HEK293 (cell line): ENCODE measurements around the gene WDR70.

ENCODE experiments used
- CTCF ChIA-PET: fragments of 350-600 bp; formaldehyde crosslinking; extraction: SDS; loops from one replicate; lab custom pipeline; 2021; ENCODE audit warnings: antibody characterized with exemption; lab: Yijun Ruan, JAX
- POLR2A ChIA-PET: fragments of 300-600 bp; formaldehyde crosslinking; extraction: SDS; loops from one replicate; lab custom pipeline; 2020; ENCODE audit warnings: antibody characterized with exemption, inconsistent platforms; lab: Yijun Ruan, JAX
- H3K27ac ChIP-seq: fragments of 200-500 bp; sonication (Bioruptor generic); 2 replicates; pipeline ENCODE4 v1.5.1; 2014; ENCODE audit warnings: low read depth, low read length, control low read depth, inconsistent platforms; ENCODE audit errors: extremely low read depth
- H3K36me3 ChIP-seq, 2 experiments: fragments of 200-500 bp in 1 of 2; sonication (Bioruptor generic) in 1 of 2; 1 replicate in 1 of 2; 2 replicates in 1 of 2; pipeline ENCODE4 v1.5.1; 2014 to 2017; ENCODE audit warnings: inconsistent platforms in 2 of 2, low read length in 2 of 2; ENCODE audit not compliant: control insufficient read depth in 2 of 2, insufficient read depth in 1 of 2
- H3K4me1 ChIP-seq: fragments of 200-500 bp; sonication (Bioruptor generic); 2 replicates; pipeline ENCODE4 v1.5.1; 2014; ENCODE audit warnings: mild to moderate bottlenecking, low read length, inconsistent platforms; ENCODE audit not compliant: control insufficient read depth, insufficient read depth
- H3K4me3 ChIP-seq: 2 replicates; pipeline ENCODE4 v1.5.1; 2011; ENCODE audit warnings: low read depth, mild to moderate bottlenecking, control low read depth, low read length, moderate library complexity
- H3K9me3 ChIP-seq: fragments of 200-500 bp; sonication (Bioruptor generic); 2 replicates; pipeline ENCODE4 v1.5.1; 2014; ENCODE audit warnings: low read depth, low read length, inconsistent platforms; ENCODE audit not compliant: control insufficient read depth, insufficient read depth
- CTCF ChIP-seq: fragments of 450-650 bp; formaldehyde crosslinking; IDR thresholded peaks from 2 replicates; pipeline ENCODE4 v1.5.1; 2016; ENCODE audit warnings: missing biosample characterization, missing genetic modification characterization
- KLF9 ChIP-seq: fragments of 450-650 bp; formaldehyde crosslinking; IDR thresholded peaks from 2 replicates; pipeline ENCODE4 v1.5.1; 2016; ENCODE audit warnings: missing biosample characterization, missing genetic modification characterization, low read depth
- PBX3 ChIP-seq: sonication (generic); formaldehyde crosslinking; IDR thresholded peaks from 2 replicates; pipeline ENCODE4 v1.8.1; 2022; ENCODE audit warnings: mild to moderate bottlenecking, moderate library complexity, missing genetic modification reagents
- TCF7L2 ChIP-seq: IDR thresholded peaks from 2 replicates; pipeline ENCODE4 v1.6.1; 2011; ENCODE audit warnings: low read depth, mild to moderate bottlenecking, inconsistent platforms, low read length, moderate library complexity, borderline replicate concordance
- WT1 ChIP-seq: fragments of 450-650 bp; formaldehyde crosslinking; IDR thresholded peaks from 2 replicates; pipeline ENCODE4 v1.5.1; 2016; ENCODE audit warnings: missing biosample characterization, missing genetic modification characterization
- ZBTB7A ChIP-seq: fragments of 450-650 bp; formaldehyde crosslinking; IDR thresholded peaks from 2 replicates; pipeline ENCODE4 v1.5.1; 2016; ENCODE audit warnings: low read depth, missing biosample characterization, missing genetic modification characterization
- ZNF121 ChIP-seq: fragments of 450-650 bp; formaldehyde crosslinking; IDR thresholded peaks from 2 replicates; pipeline ENCODE4 v1.5.1; 2016; ENCODE audit warnings: missing biosample characterization, missing genetic modification characterization
- ZNF157 ChIP-seq: fragments of 450-650 bp; formaldehyde crosslinking; IDR thresholded peaks from 2 replicates; pipeline ENCODE4 v1.5.1; 2016; ENCODE audit warnings: missing biosample characterization, missing genetic modification characterization
- ZNF174 ChIP-seq: fragments of 450-650 bp; formaldehyde crosslinking; IDR thresholded peaks from 2 replicates; pipeline ENCODE4 v1.5.0; 2017; ENCODE audit warnings: missing biosample characterization, mild to moderate bottlenecking, missing genetic modification characterization
- ZNF221 ChIP-seq: fragments of 450-650 bp; formaldehyde crosslinking; IDR thresholded peaks from 2 replicates; pipeline ENCODE4 v1.5.1; 2017; ENCODE audit warnings: missing biosample characterization, missing genetic modification characterization, borderline replicate concordance
- ZNF292 ChIP-seq: fragments of 450-650 bp; formaldehyde crosslinking; IDR thresholded peaks from 2 replicates; pipeline ENCODE4 v1.5.1; 2016; ENCODE audit warnings: low read depth, missing biosample characterization, missing genetic modification characterization, borderline replicate concordance
- ZNF354C ChIP-seq: fragments of 450-650 bp; formaldehyde crosslinking; IDR thresholded peaks from 2 replicates; pipeline ENCODE4 v1.5.1; 2016; ENCODE audit warnings: missing biosample characterization, missing genetic modification characterization, low read depth, borderline replicate concordance
- ZNF362 ChIP-seq: fragments of 450-650 bp; formaldehyde crosslinking; IDR thresholded peaks from 2 replicates; pipeline ENCODE4 v1.5.1; 2016; ENCODE audit warnings: missing biosample characterization, missing genetic modification characterization
- ZNF416 ChIP-seq: fragments of 450-650 bp; formaldehyde crosslinking; IDR thresholded peaks from 2 replicates; pipeline ENCODE4 v1.5.1; 2016; ENCODE audit warnings: missing biosample characterization, missing genetic modification characterization
- ZNF510 ChIP-seq: fragments of 450-650 bp; formaldehyde crosslinking; IDR thresholded peaks from 2 replicates; pipeline ENCODE4 v1.5.1; 2018; ENCODE audit warnings: mild to moderate bottlenecking, missing genetic modification characterization, missing biosample characterization; ENCODE audit not compliant: insufficient replicate concordance
- ZNF518A ChIP-seq: fragments of 450-650 bp; formaldehyde crosslinking; conservative IDR thresholded peaks from 2 replicates; pipeline ENCODE4 v1.5.1; 2016; ENCODE audit warnings: low read depth, missing biosample characterization, missing genetic modification characterization
- ZNF561 ChIP-seq: fragments of 450-650 bp; IDR thresholded peaks from 2 replicates; pipeline ENCODE4 v1.5.1; 2018; ENCODE audit warnings: missing biosample characterization, missing genetic modification characterization, borderline replicate concordance
- ZNF571 ChIP-seq: fragments of 450-650 bp; formaldehyde crosslinking; IDR thresholded peaks from 2 replicates; pipeline ENCODE4 v1.5.0; 2017; ENCODE audit warnings: missing biosample characterization, missing genetic modification characterization
- ZSCAN4 ChIP-seq: fragments of 450-650 bp; formaldehyde crosslinking; IDR thresholded peaks from 2 replicates; pipeline ENCODE4 v1.5.1; 2017; ENCODE audit warnings: missing biosample characterization, missing genetic modification characterization
- ZXDB ChIP-seq: fragments of 450-650 bp; formaldehyde crosslinking; IDR thresholded peaks from 2 replicates; pipeline ENCODE4 v1.5.1; 2016; ENCODE audit warnings: missing biosample characterization, missing genetic modification characterization

The WDR70 gene

GRCh38 chr5:37606632-37607248 is 227.6 kb downstream of the WDR70 start:
- Histone ChIP-seq H3K27ac (no peak overlapping the region), H3K4me3 (no peak overlapping the region), H3K36me3 (no peaks in the 10 kb centered on the region), H3K9me3 (no peaks in the 10 kb centered on the region), H3K4me1 (no peaks in the 10 kb centered on the region)
- ChIA-PET CTCF (interaction anchor here (0.6 to 1.3 kb wide), 3 partner anchors 43 to 193 kb away, joined by 3 read pairs; no protein-coding TSS in a partner anchor), POLR2A (no interaction called here)
- no peak for TF ChIP-seq ZNF362 (tag by site-specific recombination)
- no peak for TF ChIP-seq ZNF561 (tag by site-specific recombination)
- TF ChIP-seq ZXDB (tag by site-specific recombination), result no peak
- TF ChIP-seq WT1 (tag by site-specific recombination), result no peak
- no peak for TF ChIP-seq TCF7L2
- no peak for TF ChIP-seq ZNF571 (tag by site-specific recombination)
- no peak for TF ChIP-seq ZNF510 (tag by site-specific recombination)
- TF ChIP-seq ZNF518A (tag by site-specific recombination), result no peak
- no peak for TF ChIP-seq ZNF157 (tag by site-specific recombination)
- TF ChIP-seq ZNF416, result no peak
- no peak for TF ChIP-seq CTCF (tag by site-specific recombination)
- TF ChIP-seq KLF9, result no peak
- no peak for TF ChIP-seq ZNF174 (tag by site-specific recombination)
- no peak for TF ChIP-seq ZSCAN4
- TF ChIP-seq ZBTB7A (tag by site-specific recombination), result no peak
- no peak for TF ChIP-seq ZNF221 (tag by site-specific recombination)
- TF ChIP-seq ZNF292, result no peak
- no peak for TF ChIP-seq PBX3 (CRISPR knock-in tag)
- TF ChIP-seq ZNF121, result no peak
- no peak for TF ChIP-seq ZNF354C (tag by site-specific recombination)
